ENCODE measurements around the gene MCCD1. TPM values are rescaled to one million over a fixed set of nuclear protein-coding genes. Genes with fewer than 3 reads are reported as not detected.

The MCCD1 gene
- total RNA-seq, 1 experiment from 2014 or later: not detected

DNA sequence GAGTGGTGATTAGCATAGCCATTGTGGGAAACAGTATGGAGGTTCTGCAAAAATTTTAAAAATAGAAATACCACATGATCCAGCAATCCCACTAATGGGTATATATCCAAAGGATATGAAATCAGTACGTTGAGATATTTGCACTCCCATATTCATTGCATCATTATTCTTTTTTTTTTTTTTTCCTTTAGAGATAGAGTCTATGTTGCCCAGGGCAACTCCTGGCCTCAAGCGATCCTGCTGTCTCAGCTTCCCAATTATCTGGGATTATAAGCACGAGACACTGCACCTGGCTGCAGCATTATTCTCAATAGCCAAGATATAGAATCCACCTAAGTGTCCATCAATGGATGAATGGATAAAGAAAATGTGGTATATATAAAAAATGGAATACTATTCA lies 6.9 kb upstream of the MCCD1 start (continued):
- TF ChIP-seq, protein P1, sequence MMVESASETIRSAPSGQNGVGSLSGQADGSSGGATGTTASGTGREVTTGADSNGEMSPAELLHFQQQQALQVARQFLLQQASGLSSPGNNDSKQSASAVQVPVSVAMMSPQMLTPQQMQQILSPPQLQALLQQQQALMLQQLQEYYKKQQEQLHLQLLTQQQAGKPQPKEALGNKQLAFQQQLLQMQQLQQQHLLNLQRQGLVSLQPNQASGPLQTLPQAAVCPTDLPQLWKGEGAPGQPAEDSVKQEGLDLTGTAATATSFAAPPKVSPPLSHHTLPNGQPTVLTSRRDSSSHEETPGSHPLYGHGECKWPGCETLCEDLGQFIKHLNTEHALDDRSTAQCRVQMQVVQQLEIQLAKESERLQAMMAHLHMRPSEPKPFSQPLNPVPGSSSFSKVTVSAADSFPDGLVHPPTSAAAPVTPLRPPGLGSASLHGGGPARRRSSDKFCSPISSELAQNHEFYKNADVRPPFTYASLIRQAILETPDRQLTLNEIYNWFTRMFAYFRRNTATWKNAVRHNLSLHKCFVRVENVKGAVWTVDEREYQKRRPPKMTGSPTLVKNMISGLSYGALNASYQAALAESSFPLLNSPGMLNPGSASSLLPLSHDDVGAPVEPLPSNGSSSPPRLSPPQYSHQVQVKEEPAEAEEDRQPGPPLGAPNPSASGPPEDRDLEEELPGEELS (CRISPR knock-in tag; IDR thresholded peaks at IDR 0.05): no peak
- TF ChIP-seq TEAD1 (CRISPR knock-in tag; IDR thresholded peaks at IDR 0.05): no peak
- TF ChIP-seq, protein P2, sequence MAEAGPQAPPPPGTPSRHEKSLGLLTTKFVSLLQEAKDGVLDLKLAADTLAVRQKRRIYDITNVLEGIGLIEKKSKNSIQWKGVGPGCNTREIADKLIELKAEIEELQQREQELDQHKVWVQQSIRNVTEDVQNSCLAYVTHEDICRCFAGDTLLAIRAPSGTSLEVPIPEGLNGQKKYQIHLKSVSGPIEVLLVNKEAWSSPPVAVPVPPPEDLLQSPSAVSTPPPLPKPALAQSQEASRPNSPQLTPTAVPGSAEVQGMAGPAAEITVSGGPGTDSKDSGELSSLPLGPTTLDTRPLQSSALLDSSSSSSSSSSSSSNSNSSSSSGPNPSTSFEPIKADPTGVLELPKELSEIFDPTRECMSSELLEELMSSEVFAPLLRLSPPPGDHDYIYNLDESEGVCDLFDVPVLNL (CRISPR knock-in tag; IDR thresholded peaks at IDR 0.05; ENCODE audit: borderline replicate concordance, low read depth): no peak
- TF ChIP-seq OVOL2 (CRISPR knock-in tag; IDR thresholded peaks at IDR 0.05; ENCODE audit: borderline replicate concordance): no peak
- no peak for TF ChIP-seq ZNF121 (CRISPR knock-in tag; IDR thresholded peaks at IDR 0.05)
- TF ChIP-seq ZNF396 (CRISPR knock-in tag; IDR thresholded peaks at IDR 0.05; ENCODE audit: borderline replicate concordance): no peak
- no peak for TF ChIP-seq JAZF1 (CRISPR knock-in tag; IDR thresholded peaks at IDR 0.05)
- TF ChIP-seq, protein P3, sequence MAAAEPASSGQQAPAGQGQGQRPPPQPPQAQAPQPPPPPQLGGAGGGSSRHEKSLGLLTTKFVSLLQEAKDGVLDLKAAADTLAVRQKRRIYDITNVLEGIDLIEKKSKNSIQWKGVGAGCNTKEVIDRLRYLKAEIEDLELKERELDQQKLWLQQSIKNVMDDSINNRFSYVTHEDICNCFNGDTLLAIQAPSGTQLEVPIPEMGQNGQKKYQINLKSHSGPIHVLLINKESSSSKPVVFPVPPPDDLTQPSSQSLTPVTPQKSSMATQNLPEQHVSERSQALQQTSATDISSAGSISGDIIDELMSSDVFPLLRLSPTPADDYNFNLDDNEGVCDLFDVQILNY (CRISPR knock-in tag; IDR thresholded peaks at IDR 0.05): no peak
- no peak for TF ChIP-seq ZNF219 (CRISPR knock-in tag; IDR thresholded peaks at IDR 0.05; ENCODE audit: borderline replicate concordance)
- TF ChIP-seq, protein P4, sequence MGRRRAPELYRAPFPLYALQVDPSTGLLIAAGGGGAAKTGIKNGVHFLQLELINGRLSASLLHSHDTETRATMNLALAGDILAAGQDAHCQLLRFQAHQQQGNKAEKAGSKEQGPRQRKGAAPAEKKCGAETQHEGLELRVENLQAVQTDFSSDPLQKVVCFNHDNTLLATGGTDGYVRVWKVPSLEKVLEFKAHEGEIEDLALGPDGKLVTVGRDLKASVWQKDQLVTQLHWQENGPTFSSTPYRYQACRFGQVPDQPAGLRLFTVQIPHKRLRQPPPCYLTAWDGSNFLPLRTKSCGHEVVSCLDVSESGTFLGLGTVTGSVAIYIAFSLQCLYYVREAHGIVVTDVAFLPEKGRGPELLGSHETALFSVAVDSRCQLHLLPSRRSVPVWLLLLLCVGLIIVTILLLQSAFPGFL (CRISPR knock-in tag; IDR thresholded peaks at IDR 0.05; ENCODE audit: borderline replicate concordance): no peak

DNA sequence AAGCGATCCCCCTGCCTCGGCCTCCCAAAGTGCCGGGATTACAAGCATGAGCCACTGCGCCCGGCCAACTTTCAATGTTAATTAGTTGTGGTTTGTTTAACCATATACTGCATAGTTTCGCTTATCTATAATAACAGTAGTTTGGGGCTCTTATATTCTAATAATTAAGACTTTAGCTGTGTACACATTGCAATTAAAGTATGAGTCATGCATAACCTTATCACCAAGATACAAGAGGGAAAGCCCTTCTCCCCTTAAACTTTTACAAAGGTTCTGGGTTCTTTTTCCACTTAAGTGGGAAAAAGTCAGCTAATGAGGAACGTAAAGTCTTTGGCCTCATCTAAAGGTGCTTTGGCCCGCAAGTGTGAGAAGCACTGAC lies 3.2 kb upstream of the MCCD1 start:
- no peak overlapping the region for H3K4me3 Mint-ChIP-seq

More for the DNA sequence above, 3.2 kb upstream of the MCCD1 start:
- peaks cover 22% of the 10 kb centered on the region for H3K4me1 Mint-ChIP-seq
- CTCF ChIA-PET: interaction anchor here (0.7 to 1.7 kb wide), 4 partner anchors 30 to 211 kb away, joined by 4 to 5 read pairs (median 4); partner anchors contain the start of gene CLIC1
- ATAC-seq (no peak), DNase-seq (ENCODE audit: low spot score) (no peak)
- TF ChIP-seq, protein P5, sequence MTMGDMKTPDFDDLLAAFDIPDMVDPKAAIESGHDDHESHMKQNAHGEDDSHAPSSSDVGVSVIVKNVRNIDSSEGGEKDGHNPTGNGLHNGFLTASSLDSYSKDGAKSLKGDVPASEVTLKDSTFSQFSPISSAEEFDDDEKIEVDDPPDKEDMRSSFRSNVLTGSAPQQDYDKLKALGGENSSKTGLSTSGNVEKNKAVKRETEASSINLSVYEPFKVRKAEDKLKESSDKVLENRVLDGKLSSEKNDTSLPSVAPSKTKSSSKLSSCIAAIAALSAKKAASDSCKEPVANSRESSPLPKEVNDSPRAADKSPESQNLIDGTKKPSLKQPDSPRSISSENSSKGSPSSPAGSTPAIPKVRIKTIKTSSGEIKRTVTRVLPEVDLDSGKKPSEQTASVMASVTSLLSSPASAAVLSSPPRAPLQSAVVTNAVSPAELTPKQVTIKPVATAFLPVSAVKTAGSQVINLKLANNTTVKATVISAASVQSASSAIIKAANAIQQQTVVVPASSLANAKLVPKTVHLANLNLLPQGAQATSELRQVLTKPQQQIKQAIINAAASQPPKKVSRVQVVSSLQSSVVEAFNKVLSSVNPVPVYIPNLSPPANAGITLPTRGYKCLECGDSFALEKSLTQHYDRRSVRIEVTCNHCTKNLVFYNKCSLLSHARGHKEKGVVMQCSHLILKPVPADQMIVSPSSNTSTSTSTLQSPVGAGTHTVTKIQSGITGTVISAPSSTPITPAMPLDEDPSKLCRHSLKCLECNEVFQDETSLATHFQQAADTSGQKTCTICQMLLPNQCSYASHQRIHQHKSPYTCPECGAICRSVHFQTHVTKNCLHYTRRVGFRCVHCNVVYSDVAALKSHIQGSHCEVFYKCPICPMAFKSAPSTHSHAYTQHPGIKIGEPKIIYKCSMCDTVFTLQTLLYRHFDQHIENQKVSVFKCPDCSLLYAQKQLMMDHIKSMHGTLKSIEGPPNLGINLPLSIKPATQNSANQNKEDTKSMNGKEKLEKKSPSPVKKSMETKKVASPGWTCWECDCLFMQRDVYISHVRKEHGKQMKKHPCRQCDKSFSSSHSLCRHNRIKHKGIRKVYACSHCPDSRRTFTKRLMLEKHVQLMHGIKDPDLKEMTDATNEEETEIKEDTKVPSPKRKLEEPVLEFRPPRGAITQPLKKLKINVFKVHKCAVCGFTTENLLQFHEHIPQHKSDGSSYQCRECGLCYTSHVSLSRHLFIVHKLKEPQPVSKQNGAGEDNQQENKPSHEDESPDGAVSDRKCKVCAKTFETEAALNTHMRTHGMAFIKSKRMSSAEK (CRISPR knock-in tag; IDR thresholded peaks at IDR 0.05; ENCODE audit: borderline replicate concordance): no peak
- no peak for TF ChIP-seq ZNF232 (CRISPR knock-in tag; IDR thresholded peaks at IDR 0.05)
- TF ChIP-seq FOXP1 (CRISPR knock-in tag; IDR thresholded peaks at IDR 0.05; ENCODE audit: borderline replicate concordance): no peak
- TF ChIP-seq OVOL2 (CRISPR knock-in tag; IDR thresholded peaks at IDR 0.05; ENCODE audit: borderline replicate concordance): no peak
- no peak overlapping the region for H3K27ac Mint-ChIP-seq
- POLR2A ChIA-PET: interaction anchor here (0.6 kb wide), 1 partner anchor 68 kb away, joined by 3 read pairs; no protein-coding TSS in a partner anchor
- no peaks in the 10 kb centered on the region for H3K9me3 Mint-ChIP-seq
- peaks cover 11% of the 10 kb centered on the region for H3K36me3 Mint-ChIP-seq
- no peaks in the 10 kb centered on the region for H3K27me3 Mint-ChIP-seq (ENCODE audit: low read depth)
